ENCODE data around the gene CNOT6L. TPM values are rescaled to one million over a fixed set of nuclear protein-coding genes. Genes with fewer than 3 reads are reported as not detected.
"Not testable (repeated sequence)": the region's sequence is repeated elsewhere in the genome, so short reads cannot be mapped to it uniquely, and the experiment has no call there.

Gene CNOT6L
- total and polyA plus RNA-seq, 7 donors: 4.2 to 21.6 (median 17.5) TPM

GRCh38 chr4:77721073-77721472 is 98.1 kb downstream of the CNOT6L start:
- H3K4me1 ChIP-seq: no peaks in the 10 kb centered on the region
- DNase-seq: no peak
- no peak overlapping the region for H3K4me3 ChIP-seq
- H3K9me3 ChIP-seq: no peaks in the 10 kb centered on the region
- H3K27ac ChIP-seq: no peak overlapping the region
- intact Hi-C loops (cut with DNase I): no loop called here
- no peak for TF ChIP-seq POLR2A (IDR thresholded peaks at IDR 0.05)
- TF ChIP-seq POLR2AphosphoS5 (IDR thresholded peaks at IDR 0.05): no peak
- no peak for TF ChIP-seq EP300 (IDR thresholded peaks at IDR 0.05)
- no peak for TF ChIP-seq CTCF (IDR thresholded peaks at IDR 0.05)
- H3K27me3 ChIP-seq: no peaks in the 10 kb centered on the region
- peaks cover 0 to 39% (median 2%) of the 10 kb centered on the region in 4 donors for H3K36me3 ChIP-seq

GRCh38 chr4:77718500-77718899 is 100.7 kb downstream of the CNOT6L start:
- 64 to 79% methylated on average over 2 of the region's 3 CpGs for WGBS, 2 donors
- intact Hi-C loops (cut with DNase I); H3K27ac ChIP-seq; DNase-seq; H3K27me3 ChIP-seq; H3K4me1 ChIP-seq; H3K4me3 ChIP-seq; H3K9me3 ChIP-seq: not testable (repeated sequence)
- peaks cover 0 to 16% (median 0%) of the 10 kb centered on the region in 4 donors for H3K36me3 ChIP-seq

GRCh38 chr4:77715414-77716290 is 103.5 kb downstream of the CNOT6L start:
- no peaks in the 10 kb centered on the region for H3K9me3 ChIP-seq
- WGBS, 2 donors: 92 to 94% methylated on average over 3 of the region's 3 CpGs
- H3K4me3 ChIP-seq: no peak overlapping the region
- no peak for DNase-seq
- peaks cover 0 to 6% (median 0%) of the 10 kb centered on the region in 4 donors for H3K4me1 ChIP-seq
- intact Hi-C loops (cut with DNase I): no loop called here
- H3K27ac ChIP-seq: no peak overlapping the region
- H3K36me3 ChIP-seq: peaks cover 0 to 6% (median 0%) of the 10 kb centered on the region in 4 donors
- TF ChIP-seq POLR2AphosphoS5 (IDR thresholded peaks at IDR 0.05): no peak
- no peak for TF ChIP-seq EP300 (IDR thresholded peaks at IDR 0.05)
- no peak for TF ChIP-seq POLR2A (IDR thresholded peaks at IDR 0.05)
- TF ChIP-seq CTCF (IDR thresholded peaks at IDR 0.05): no peak
- H3K27me3 ChIP-seq: no peaks in the 10 kb centered on the region

- no peaks in the 10 kb centered on the region for H3K27me3 ChIP-seq
- 94 to 99% methylated on average over 2 of the region's 2 CpGs for WGBS, 2 donors
- H3K4me3 ChIP-seq: no peak overlapping the region
- DNase-seq: no peak
- no peak overlapping the region for H3K27ac ChIP-seq
- no peaks in the 10 kb centered on the region for H3K36me3 ChIP-seq
- peaks cover 0 to 6% (median 0%) of the 10 kb centered on the region in 4 donors for H3K4me1 ChIP-seq
- no peak for TF ChIP-seq POLR2AphosphoS5 (IDR thresholded peaks at IDR 0.05)
- TF ChIP-seq EP300 (IDR thresholded peaks at IDR 0.05): no peak
- no peak for TF ChIP-seq POLR2A (IDR thresholded peaks at IDR 0.05)
- TF ChIP-seq CTCF (IDR thresholded peaks at IDR 0.05): no peak
- H3K9me3 ChIP-seq: no peaks in the 10 kb centered on the region
- intact Hi-C loops (cut with DNase I): no loop called here
Observed at GRCh38 chr4:77714514-77714913, 104.7 kb downstream of the CNOT6L start.

- Histone ChIP-seq H3K27me3 (no peaks in the 10 kb centered on the region), H3K27ac (no peak overlapping the region)
- WGBS, 2 donors: 90 to 93% methylated on average over 1 of the region's 1 CpG
Observed at GRCh38 chr4:77713884-77714283, 105.3 kb downstream of the CNOT6L start.

More at GRCh38 chr4:77713884-77714283, 105.3 kb downstream of the CNOT6L start:
- no peaks in the 10 kb centered on the region for H3K36me3 ChIP-seq
- no peak overlapping the region for H3K4me3 ChIP-seq
- intact Hi-C loops (cut with DNase I): no loop called here
- no peak for TF ChIP-seq EP300 (IDR thresholded peaks at IDR 0.05)
- no peak for TF ChIP-seq POLR2AphosphoS5 (IDR thresholded peaks at IDR 0.05)
- no peak for TF ChIP-seq POLR2A (IDR thresholded peaks at IDR 0.05)
- TF ChIP-seq CTCF (IDR thresholded peaks at IDR 0.05): no peak
- peaks cover 0 to 6% (median 0%) of the 10 kb centered on the region in 4 donors for H3K4me1 ChIP-seq
- H3K9me3 ChIP-seq: no peaks in the 10 kb centered on the region
- no peak for DNase-seq
